ENCODE measurements around the gene AREL1. TPM values are rescaled to one million over a fixed set of nuclear protein-coding genes. Genes with fewer than 3 reads are reported as not detected.

AREL1 gene
- polyA plus RNA-seq, 4 donors, result 8.4 to 20.4 (median 16.4) TPM

- peak overlapping the region; percentile 29 to 63 (median 49) for H3K4me3 ChIP-seq (ENCODE audit: low read depth in 1 of 3, low read length in 3 of 3)
- peaks cover 0 to 4% (median 0%) of the 10 kb centered on the region in 3 donors for H3K4me1 ChIP-seq (ENCODE audit: control insufficient read depth in 3 of 3, insufficient read depth in 2 of 3, low read depth in 1 of 3, low read length in 2 of 3)
- FAIRE-seq, result no peak
- peaks cover 8 to 61% (median 8%) of the 10 kb centered on the region in 3 donors for H3K27me3 ChIP-seq (ENCODE audit: control insufficient read depth in 3 of 3, insufficient read depth in 3 of 3, low read length in 3 of 3)
- no peaks in the 10 kb centered on the region for H3K36me3 ChIP-seq (ENCODE audit: control insufficient read depth in 3 of 3, insufficient read depth in 2 of 3, low read depth in 1 of 3, low read length in 3 of 3)
- WGBS, 3 donors, result 0 to 7% (median 5%) methylated on average over 46 to 69 of the region's 69 CpGs
- H3K9me3 ChIP-seq (ENCODE audit: control insufficient read depth in 2 of 2, insufficient read depth in 1 of 2, low read depth in 1 of 2, low read length in 1 of 2), result no peaks in the 10 kb centered on the region
- peak; percentile 64 to 89 for DNase-seq
- H3K27ac ChIP-seq (ENCODE audit: low read depth in 1 of 3, low read length in 2 of 3), result no peak overlapping the region
Observed at GRCh38 chr14:74612350-74613021, 100.4 kb downstream of the AREL1 start.

DNA sequence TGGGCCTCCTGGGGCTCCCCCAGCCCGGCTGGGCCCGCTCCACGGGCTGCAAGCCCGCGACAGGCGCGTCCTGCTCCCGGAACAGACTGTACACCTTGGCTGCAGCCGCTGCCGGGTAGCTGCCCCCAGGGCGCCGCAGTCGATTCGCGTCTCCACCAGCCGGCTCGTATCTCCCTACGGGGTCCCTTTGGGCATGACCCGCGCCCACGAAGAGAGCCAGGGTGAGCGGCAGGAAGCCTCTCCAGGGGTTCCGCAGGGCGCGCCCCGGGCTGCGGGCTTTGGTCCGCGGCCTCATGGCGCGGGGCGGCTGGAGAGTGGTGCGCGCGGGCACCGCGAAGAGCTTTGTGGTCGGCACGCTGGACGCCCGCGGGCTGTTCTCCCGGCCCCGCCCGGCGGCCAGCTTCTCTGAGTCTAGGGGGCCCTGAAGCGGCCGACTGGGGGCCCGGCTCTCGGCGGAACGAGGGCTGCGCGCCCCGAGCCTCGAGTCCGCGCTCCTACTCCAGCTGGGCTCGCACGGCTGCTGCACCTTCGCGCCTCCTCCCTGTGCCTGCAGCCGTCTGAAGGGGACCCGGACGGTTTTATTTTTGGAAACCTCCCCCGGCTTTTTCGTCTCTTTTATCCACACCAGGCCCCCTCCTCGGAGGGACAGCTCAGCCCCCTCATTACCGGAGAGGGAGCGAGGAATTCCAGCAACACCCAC is 101.1 kb downstream of the AREL1 start, which contains the start of gene LTBP2:
LTBP2 (minus strand) TSS at position 588 of the 700 bp plus-strand sequence; CDS start at position 295, 293 bp downstream.
- WGBS, 3 donors, result 1 to 3% (median 1%) methylated on average over 61 to 70 of the region's 70 CpGs
- Histone ChIP-seq H3K4me1 (ENCODE audit: control insufficient read depth in 3 of 3, insufficient read depth in 2 of 3, low read depth in 1 of 3, low read length in 2 of 3) (peaks cover 0 to 4% (median 0%) of the 10 kb centered on the region in 3 donors), H3K9me3 (ENCODE audit: control insufficient read depth in 2 of 2, insufficient read depth in 1 of 2, low read depth in 1 of 2, low read length in 1 of 2) (no peaks in the 10 kb centered on the region), H3K36me3 (ENCODE audit: control insufficient read depth in 3 of 3, insufficient read depth in 2 of 3, low read depth in 1 of 3, low read length in 3 of 3) (no peaks in the 10 kb centered on the region), H3K27me3 (ENCODE audit: control insufficient read depth in 3 of 3, insufficient read depth in 3 of 3, low read length in 3 of 3) (peaks cover 8 to 61% (median 8%) of the 10 kb centered on the region in 3 donors), H3K4me3 (ENCODE audit: low read depth in 1 of 3, low read length in 3 of 3) (peak within 1 kb of the TSS; percentile 29 to 63 (median 49)), H3K27ac (ENCODE audit: low read depth in 1 of 3, low read length in 2 of 3) (no peak within 1 kb of the TSS)
- FAIRE-seq (no peak), DNase-seq (peak in 1 of 2 donors; percentile 60)

Other genes starting within 250 kb of the AREL1 start
- gene NPC2, start 219.8 kb downstream of the AREL1 start, polyA plus RNA-seq, result 100 to 1,000 TPM; 106 to 504 (median 209) TPM
- gene ISCA2, start 219.3 kb downstream of the AREL1 start, polyA plus RNA-seq, result 10 to 100 TPM; 23.4 to 37.4 (median 27.8) TPM
- 1 to 10 TPM in 2 of 4 donors, under 1 TPM in 2; 0.22 to 1.8 (median 1.1) TPM for gene LTBP2, start 100.8 kb downstream of the AREL1 start, polyA plus RNA-seq
- gene FCF1, start 64 bp upstream of the AREL1 start, polyA plus RNA-seq, result 10 to 100 TPM; 11.9 to 40.0 (median 23.8) TPM
- 10 to 100 TPM in 3 of 4 donors, 1 to 10 TPM in 1; 5.1 to 50.5 (median 13.1) TPM for gene YLPM1, start 50.2 kb upstream of the AREL1 start, polyA plus RNA-seq
- 1 to 10 TPM in 1 of 4 donors, not detected in 3; 1.1 TPM for gene PROX2, start 163.1 kb upstream of the AREL1 start, polyA plus RNA-seq
- gene DLST, start 168.8 kb upstream of the AREL1 start, polyA plus RNA-seq, result 100 to 1,000 TPM in 2 of 4 donors, 10 to 100 TPM in 2; 94.2 to 110 (median 97.8) TPM
- gene RPS6KL1, start 210.2 kb upstream of the AREL1 start, polyA plus RNA-seq, result 1 to 10 TPM; 1.8 to 3.5 (median 3.0) TPM
- 10 to 100 TPM in 2 of 4 donors, 1 to 10 TPM in 2; 1.6 to 14.0 (median 6.9) TPM for gene PGF, start 242.5 kb upstream of the AREL1 start, polyA plus RNA-seq